Measurements from ENCODE around the gene PSD2.

Gene PSD2

GRCh38 chr5:139855946-139856540, 60.4 kb downstream of the PSD2 start:
- Mint-ChIP-seq H3K36me3 (ENCODE audit: low read depth) (no peaks in the 10 kb centered on the region), H3K4me3 (no peak overlapping the region), H3K9me3 (no peaks in the 10 kb centered on the region), H3K27me3 (ENCODE audit: low read depth) (peaks cover 16% of the 10 kb centered on the region), H3K27ac (no peak overlapping the region), H3K4me1 (no peaks in the 10 kb centered on the region)
- TF ChIP-seq, protein P1, sequence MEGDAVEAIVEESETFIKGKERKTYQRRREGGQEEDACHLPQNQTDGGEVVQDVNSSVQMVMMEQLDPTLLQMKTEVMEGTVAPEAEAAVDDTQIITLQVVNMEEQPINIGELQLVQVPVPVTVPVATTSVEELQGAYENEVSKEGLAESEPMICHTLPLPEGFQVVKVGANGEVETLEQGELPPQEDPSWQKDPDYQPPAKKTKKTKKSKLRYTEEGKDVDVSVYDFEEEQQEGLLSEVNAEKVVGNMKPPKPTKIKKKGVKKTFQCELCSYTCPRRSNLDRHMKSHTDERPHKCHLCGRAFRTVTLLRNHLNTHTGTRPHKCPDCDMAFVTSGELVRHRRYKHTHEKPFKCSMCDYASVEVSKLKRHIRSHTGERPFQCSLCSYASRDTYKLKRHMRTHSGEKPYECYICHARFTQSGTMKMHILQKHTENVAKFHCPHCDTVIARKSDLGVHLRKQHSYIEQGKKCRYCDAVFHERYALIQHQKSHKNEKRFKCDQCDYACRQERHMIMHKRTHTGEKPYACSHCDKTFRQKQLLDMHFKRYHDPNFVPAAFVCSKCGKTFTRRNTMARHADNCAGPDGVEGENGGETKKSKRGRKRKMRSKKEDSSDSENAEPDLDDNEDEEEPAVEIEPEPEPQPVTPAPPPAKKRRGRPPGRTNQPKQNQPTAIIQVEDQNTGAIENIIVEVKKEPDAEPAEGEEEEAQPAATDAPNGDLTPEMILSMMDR (IDR thresholded peaks at IDR 0.05; ENCODE audit: unreplicated experiment in 3 of 3), result no peak

GRCh38 chr5:139856714-139857113, 61.1 kb downstream of the PSD2 start:
- Mint-ChIP-seq H3K9me3 (no peaks in the 10 kb centered on the region), H3K27me3 (ENCODE audit: low read depth) (peaks cover 19% of the 10 kb centered on the region), H3K27ac (no peak overlapping the region), H3K36me3 (ENCODE audit: low read depth) (no peaks in the 10 kb centered on the region), H3K4me1 (no peaks in the 10 kb centered on the region), H3K4me3 (no peak overlapping the region)
- TF ChIP-seq, protein P1 (IDR thresholded peaks at IDR 0.05; ENCODE audit: unreplicated experiment in 3 of 3), result no peak

GRCh38 chr5:139859013-139859412, 63.4 kb downstream of the PSD2 start:
- TF ChIP-seq, protein P1 (IDR thresholded peaks at IDR 0.05; ENCODE audit: unreplicated experiment in 3 of 3), result no peak
- no peaks in the 10 kb centered on the region for H3K4me1 Mint-ChIP-seq
- no peak overlapping the region for H3K4me3 Mint-ChIP-seq
- no peaks in the 10 kb centered on the region for H3K9me3 Mint-ChIP-seq
- no peaks in the 10 kb centered on the region for H3K36me3 Mint-ChIP-seq (ENCODE audit: low read depth)
- H3K27ac Mint-ChIP-seq, result no peak overlapping the region
- peaks cover 25% of the 10 kb centered on the region for H3K27me3 Mint-ChIP-seq (ENCODE audit: low read depth)

GRCh38 chr5:139861021-139861888, 65.6 kb downstream of the PSD2 start:
- Mint-ChIP-seq H3K9me3 (no peaks in the 10 kb centered on the region), H3K27me3 (ENCODE audit: low read depth) (peaks cover 18% of the 10 kb centered on the region), H3K4me3 (no peak overlapping the region), H3K27ac (no peak overlapping the region), H3K4me1 (no peaks in the 10 kb centered on the region), H3K36me3 (ENCODE audit: low read depth) (no peaks in the 10 kb centered on the region)
- TF ChIP-seq, protein P1 (IDR thresholded peaks at IDR 0.05; ENCODE audit: unreplicated experiment in 3 of 3), result no peak

DNA sequence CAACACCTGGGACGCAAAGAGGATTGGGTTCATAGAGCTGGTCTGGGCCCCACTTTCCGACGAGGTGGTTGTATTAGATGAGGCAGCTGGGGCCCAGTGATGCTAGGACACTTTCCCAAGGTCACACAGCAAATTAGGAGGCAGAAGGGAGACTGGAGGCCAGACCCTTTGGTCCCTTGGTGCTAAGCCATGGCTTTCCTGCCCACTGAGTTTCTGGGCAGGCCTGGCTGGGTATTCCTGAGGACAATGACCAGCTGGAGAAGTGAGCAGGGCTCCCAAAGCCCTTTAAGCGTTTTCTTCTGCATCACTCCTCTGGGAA, 66.2 kb downstream of the PSD2 start:
- Mint-ChIP-seq H3K4me3 (no peak overlapping the region), H3K9me3 (no peaks in the 10 kb centered on the region), H3K4me1 (no peaks in the 10 kb centered on the region), H3K36me3 (ENCODE audit: low read depth) (no peaks in the 10 kb centered on the region), H3K27ac (no peak overlapping the region), H3K27me3 (ENCODE audit: low read depth) (peaks cover 21% of the 10 kb centered on the region)
- TF ChIP-seq, protein P1 (IDR thresholded peaks at IDR 0.05; ENCODE audit: unreplicated experiment in 3 of 3), result no peak

DNA sequence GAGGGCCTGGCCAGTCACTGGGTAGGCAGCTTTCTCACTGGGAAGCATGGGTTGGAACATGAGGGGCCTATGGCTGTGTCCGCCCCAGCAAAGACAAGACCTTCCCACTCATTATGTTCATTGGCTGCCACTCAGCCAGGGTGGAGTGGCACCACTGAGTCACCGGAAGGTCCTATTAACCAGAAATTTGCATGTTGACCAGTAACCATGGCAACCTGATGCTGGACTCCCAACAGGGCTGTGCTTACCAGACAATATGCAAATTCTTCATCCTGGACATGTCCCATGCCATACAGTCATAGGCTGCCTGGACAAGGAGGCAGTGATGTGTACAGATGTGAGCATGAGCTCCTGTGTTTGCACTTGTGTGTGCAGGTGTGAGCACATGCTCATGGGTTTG, 66.7 kb downstream of the PSD2 start:
- Mint-ChIP-seq H3K27me3 (ENCODE audit: low read depth) (peaks cover 24% of the 10 kb centered on the region), H3K9me3 (no peaks in the 10 kb centered on the region), H3K27ac (no peak overlapping the region), H3K4me3 (no peak overlapping the region), H3K36me3 (ENCODE audit: low read depth) (no peaks in the 10 kb centered on the region), H3K4me1 (no peaks in the 10 kb centered on the region)
- TF ChIP-seq, protein P1 (IDR thresholded peaks at IDR 0.05; ENCODE audit: unreplicated experiment in 3 of 3), result no peak
